Cardiac muscle cell (in vitro differentiated cells and primary cell): ENCODE data around the gene CBX4. TPM values are rescaled to one million over a fixed set of nuclear protein-coding genes. Genes with fewer than 3 reads are reported as not detected.

Experiments used
- DNase-seq, 2 donors: peaks; one replicate each; pipeline versions ENCODE4 v3.0.0 to v3.0.0-alpha.2; 2010 to 2017; ENCODE audit warnings: low read depth in 1 of 2, low spot score in 1 of 2
- H3K27ac ChIP-seq: fragments of 200-600 bp; sonication (generic); 2 replicates; pipeline ENCODE4 v1.5.1; 2016
- H3K27me3 ChIP-seq: fragments of 200-600 bp; sonication (generic); 2 replicates; pipeline ENCODE4 v1.6.0; 2016; ENCODE audit warnings: control low read depth
- H3K36me3 ChIP-seq: fragments of 200-600 bp; sonication (generic); 2 replicates; pipeline ENCODE4 v1.5.1; 2016; ENCODE audit warnings: control low read depth
- H3K4me1 ChIP-seq: fragments of 200-600 bp; sonication (generic); 2 replicates; pipeline ENCODE4 v1.8.1; 2017; ENCODE audit warnings: low read depth, mild to moderate bottlenecking, mixed run types
- H3K4me3 ChIP-seq: fragments of 200-600 bp; sonication (generic); 2 replicates; pipeline ENCODE4 v1.5.1; 2016; ENCODE audit warnings: mild to moderate bottlenecking
- H3K9me3 ChIP-seq: fragments of 200-600 bp; sonication (generic); 2 replicates; pipeline ENCODE4 v1.5.1; 2017; ENCODE audit warnings: low read depth, mild to moderate bottlenecking, control low read depth
- polyA plus RNA-seq: library from polyadenylated mRNA; unstranded; fragments of >200 nt; fragmentation: Nextera tagmentation; extraction: Ambion mirVana; gene quantifications from 2 replicates; pipeline ENCODE4 v1.2.1, GENCODE V29; 2016
- total RNA-seq: library from RNA; depleted of rRNA; stranded (reverse); fragments of >200 nt; gene quantifications from 2 replicates; pipeline ENCODE4 v1.2.3, GENCODE V29; 2016
- TF ChIP-seq, protein P1 (sequence below): IDR thresholded peaks from 2 replicates; pipeline ENCODE4 v1.5.1; 2012; ENCODE audit warnings: low read depth, mild to moderate bottlenecking, low read length

The CBX4 gene
- total and polyA plus RNA-seq, 2 experiments from 2014 or later: 43.6 to 91.6 TPM

DNA sequence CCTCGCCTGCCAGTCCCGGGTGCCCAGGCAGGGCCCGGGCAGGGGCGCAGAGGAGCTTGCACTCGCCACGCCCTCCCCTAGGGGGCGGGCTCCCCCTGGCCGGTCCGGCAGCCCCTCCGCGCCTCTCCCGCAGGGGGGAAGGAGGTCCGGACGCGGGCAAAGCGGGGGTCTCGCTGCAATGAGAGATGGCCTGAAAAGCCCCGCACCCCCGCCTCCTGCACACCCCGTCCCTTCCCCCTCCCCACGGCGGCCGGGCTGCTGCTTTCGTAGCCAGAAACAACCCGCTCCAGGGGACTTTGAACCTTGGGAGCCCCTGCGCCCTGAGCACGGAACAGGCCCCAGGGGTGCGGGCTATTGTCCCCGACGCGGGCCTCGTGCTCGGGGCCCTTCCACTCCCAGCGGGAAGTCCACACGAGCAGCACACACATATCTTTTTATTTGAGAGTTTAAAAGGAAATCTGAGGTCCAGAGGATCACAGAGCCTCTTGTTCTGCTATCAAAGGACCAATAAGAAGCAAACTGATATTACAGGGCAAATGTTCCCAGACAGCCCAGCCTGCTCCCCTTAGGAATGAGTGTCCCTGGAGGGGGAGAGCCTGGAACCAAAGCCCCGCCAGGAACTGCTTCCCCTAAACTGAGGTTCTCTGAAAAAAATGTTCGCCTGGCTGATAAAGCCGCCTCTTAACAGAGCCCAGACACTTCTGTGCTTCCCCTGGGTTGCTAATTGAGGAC lies 5.8 kb upstream of the CBX4 start:
- Histone ChIP-seq H3K27me3 (peaks cover 46% of the 10 kb centered on the region), H3K4me3 (peak overlapping the region; percentile 34), H3K36me3 (no peaks in the 10 kb centered on the region), H3K9me3 (no peaks in the 10 kb centered on the region), H3K27ac (no peak overlapping the region), H3K4me1 (peaks cover 10% of the 10 kb centered on the region)
- DNase-seq: peak; percentile 49 to 73
- TF ChIP-seq, protein P1, sequence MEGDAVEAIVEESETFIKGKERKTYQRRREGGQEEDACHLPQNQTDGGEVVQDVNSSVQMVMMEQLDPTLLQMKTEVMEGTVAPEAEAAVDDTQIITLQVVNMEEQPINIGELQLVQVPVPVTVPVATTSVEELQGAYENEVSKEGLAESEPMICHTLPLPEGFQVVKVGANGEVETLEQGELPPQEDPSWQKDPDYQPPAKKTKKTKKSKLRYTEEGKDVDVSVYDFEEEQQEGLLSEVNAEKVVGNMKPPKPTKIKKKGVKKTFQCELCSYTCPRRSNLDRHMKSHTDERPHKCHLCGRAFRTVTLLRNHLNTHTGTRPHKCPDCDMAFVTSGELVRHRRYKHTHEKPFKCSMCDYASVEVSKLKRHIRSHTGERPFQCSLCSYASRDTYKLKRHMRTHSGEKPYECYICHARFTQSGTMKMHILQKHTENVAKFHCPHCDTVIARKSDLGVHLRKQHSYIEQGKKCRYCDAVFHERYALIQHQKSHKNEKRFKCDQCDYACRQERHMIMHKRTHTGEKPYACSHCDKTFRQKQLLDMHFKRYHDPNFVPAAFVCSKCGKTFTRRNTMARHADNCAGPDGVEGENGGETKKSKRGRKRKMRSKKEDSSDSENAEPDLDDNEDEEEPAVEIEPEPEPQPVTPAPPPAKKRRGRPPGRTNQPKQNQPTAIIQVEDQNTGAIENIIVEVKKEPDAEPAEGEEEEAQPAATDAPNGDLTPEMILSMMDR: peak; percentile 61

DNA sequence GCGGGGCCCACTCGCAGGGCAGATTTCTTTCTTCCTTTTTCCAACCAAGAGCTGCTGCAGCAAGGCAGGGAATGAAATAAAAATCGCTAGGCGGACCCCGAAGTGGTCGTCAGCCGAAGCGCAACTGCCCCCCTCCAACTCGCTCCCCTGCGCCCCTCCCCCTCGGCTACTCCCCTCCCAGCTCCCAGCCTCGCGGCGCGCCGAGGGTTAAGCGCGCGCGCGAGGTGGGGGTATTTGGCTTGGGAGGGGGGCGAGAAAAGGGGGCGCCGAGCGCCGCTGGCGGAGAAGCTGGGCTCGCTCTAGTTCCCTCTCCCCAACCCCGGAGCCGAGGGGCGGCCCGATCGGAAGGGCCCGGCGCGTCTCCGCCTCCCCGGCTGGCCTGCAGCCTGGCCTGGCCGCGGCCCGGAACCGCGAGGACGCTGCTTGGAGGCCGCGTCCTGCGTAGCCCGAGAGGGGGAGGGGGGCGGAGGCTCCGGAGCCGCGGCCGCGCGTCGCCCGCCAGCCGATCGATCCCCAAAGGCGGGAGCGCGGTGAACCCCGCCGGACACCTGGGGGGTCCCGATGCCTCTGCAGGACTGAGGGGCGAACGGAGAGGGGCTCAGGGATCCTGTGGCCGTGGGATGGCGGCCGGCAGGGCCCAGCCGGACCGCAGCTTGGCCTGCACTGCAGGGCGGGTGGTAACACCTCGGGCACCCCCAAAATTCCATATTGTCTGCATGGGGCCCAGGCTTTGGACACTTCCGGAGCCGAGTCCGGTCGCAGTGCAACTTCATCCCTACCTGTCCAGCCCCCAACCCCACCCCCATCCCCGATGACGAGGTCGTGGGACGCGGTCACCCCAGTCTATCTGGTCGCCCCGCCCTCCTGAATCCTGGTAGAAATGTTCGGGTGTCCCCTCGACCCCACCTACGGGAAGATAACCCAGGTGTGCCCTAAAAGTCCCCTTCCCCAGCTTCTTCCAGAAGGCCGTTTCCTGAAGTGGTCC lies 4.9 kb upstream of the CBX4 start:
- DNase-seq: peak; percentile 86
- Histone ChIP-seq H3K9me3 (no peaks in the 10 kb centered on the region), H3K4me3 (peak overlapping the region; percentile 34), H3K4me1 (peaks cover 10% of the 10 kb centered on the region), H3K36me3 (no peaks in the 10 kb centered on the region), H3K27me3 (peaks cover 51% of the 10 kb centered on the region), H3K27ac (no peak overlapping the region)
- TF ChIP-seq, protein P1: no peak

DNA sequence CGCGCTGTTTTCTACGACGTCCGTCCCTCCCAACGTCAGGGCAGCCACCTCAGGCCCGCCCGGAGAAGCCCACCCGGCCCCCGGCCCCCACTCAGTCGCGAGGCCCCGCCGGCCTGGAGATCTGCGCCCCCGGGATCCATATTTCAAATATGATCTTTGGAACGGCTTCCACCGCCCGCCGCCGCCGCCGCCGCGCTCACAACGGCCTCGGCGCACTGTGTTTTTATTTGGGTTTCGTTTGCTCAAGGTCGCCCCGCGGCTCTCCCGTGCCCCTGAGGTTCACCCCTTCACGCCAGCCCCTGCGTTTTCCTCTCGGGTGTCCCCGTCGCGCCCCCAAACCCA lies 4.2 kb upstream of the CBX4 start:
- peaks cover 51% of the 10 kb centered on the region for H3K27me3 ChIP-seq
- peaks cover 10% of the 10 kb centered on the region for H3K4me1 ChIP-seq
- no peak overlapping the region for H3K27ac ChIP-seq
- H3K4me3 ChIP-seq: peak overlapping the region; percentile 34
- TF ChIP-seq, protein P1: no peak
- H3K9me3 ChIP-seq: no peaks in the 10 kb centered on the region
- DNase-seq: no peak
- no peaks in the 10 kb centered on the region for H3K36me3 ChIP-seq

DNA sequence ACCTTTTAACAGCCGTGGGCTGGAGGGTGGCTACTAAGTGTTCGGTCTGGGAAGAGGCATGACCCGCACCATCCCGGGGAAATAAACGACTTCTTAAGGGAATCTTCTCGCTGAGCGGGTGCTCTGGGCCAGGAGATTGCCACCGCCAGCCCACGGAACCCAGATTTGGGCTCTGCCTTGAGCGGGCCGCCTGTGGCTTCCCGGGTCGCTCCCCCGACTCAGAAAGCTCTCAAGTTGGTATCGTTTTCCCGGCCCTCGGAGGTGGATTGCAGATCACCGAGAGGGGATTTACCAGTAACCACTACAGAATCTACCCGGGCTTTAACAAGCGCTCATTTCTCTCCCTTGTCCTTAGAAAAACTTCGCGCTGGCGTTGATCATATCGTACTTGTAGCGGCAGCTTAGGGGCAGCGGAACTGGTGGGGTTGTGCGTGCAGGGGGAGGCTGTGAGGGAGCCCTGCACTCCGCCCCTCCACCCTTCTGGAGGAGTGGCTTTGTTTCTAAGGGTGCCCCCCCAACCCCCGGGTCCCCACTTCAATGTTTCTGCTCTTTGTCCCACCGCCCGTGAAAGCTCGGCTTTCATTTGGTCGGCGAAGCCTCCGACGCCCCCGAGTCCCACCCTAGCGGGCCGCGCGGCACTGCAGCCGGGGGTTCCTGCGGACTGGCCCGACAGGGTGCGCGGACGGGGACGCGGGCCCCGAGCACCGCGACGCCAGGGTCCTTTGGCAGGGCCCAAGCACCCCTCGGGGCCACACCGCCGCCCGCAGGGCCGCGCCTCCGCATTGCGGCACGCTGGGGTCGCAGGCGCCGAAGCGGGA lies 3.6 kb upstream of the CBX4 start:
- H3K4me3 ChIP-seq: peak overlapping the region; percentile 34
- peaks cover 51% of the 10 kb centered on the region for H3K27me3 ChIP-seq
- no peaks in the 10 kb centered on the region for H3K36me3 ChIP-seq
- peak in 1 of 2 donors; percentile 14 for DNase-seq
- H3K27ac ChIP-seq: no peak overlapping the region
- peaks cover 11% of the 10 kb centered on the region for H3K4me1 ChIP-seq
- TF ChIP-seq, protein P1: no peak
- H3K9me3 ChIP-seq: no peaks in the 10 kb centered on the region

DNA sequence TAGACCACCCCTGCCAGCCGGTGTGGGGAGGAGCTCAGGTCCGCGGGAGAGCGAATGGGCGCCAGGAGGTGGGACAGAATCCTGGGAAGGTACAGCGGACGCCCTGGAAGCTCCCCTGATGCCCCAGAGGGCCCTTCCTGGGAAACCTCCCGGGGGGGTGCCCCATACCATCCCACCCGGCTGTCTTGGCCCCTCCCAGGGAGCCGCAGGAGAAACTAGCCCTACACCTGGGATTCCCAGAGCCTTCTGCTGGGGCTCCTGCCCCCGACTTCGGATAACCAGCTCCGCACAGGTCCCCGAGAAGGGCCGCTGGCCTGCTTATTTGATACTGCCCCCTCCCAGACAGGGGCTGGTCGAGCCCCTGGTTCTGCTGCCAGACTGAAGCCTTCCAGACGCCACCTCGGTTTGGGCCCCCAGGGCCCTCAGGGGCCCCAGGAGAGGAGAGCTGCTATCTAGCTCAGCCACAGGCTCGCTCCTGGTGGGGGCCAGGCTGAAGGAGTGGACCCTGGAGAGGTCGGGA lies 3.0 kb upstream of the CBX4 start:
- TF ChIP-seq, protein P1: no peak
- H3K4me1 ChIP-seq: peaks cover 17% of the 10 kb centered on the region
- H3K27ac ChIP-seq: no peak overlapping the region
- H3K4me3 ChIP-seq: no peak overlapping the region
- no peak for DNase-seq
- H3K36me3 ChIP-seq: no peaks in the 10 kb centered on the region
- no peaks in the 10 kb centered on the region for H3K9me3 ChIP-seq
- H3K27me3 ChIP-seq: peaks cover 45% of the 10 kb centered on the region
